ENCODE results near the gene KCNT2.
A peak's percentile ranks its signal among the peaks of the same experiment; 100 is the strongest.
"Not testable (repeated sequence)": the region's sequence is repeated elsewhere in the genome, so short reads cannot be mapped to it uniquely, and the experiment has no call there.

The KCNT2 gene

DNA sequence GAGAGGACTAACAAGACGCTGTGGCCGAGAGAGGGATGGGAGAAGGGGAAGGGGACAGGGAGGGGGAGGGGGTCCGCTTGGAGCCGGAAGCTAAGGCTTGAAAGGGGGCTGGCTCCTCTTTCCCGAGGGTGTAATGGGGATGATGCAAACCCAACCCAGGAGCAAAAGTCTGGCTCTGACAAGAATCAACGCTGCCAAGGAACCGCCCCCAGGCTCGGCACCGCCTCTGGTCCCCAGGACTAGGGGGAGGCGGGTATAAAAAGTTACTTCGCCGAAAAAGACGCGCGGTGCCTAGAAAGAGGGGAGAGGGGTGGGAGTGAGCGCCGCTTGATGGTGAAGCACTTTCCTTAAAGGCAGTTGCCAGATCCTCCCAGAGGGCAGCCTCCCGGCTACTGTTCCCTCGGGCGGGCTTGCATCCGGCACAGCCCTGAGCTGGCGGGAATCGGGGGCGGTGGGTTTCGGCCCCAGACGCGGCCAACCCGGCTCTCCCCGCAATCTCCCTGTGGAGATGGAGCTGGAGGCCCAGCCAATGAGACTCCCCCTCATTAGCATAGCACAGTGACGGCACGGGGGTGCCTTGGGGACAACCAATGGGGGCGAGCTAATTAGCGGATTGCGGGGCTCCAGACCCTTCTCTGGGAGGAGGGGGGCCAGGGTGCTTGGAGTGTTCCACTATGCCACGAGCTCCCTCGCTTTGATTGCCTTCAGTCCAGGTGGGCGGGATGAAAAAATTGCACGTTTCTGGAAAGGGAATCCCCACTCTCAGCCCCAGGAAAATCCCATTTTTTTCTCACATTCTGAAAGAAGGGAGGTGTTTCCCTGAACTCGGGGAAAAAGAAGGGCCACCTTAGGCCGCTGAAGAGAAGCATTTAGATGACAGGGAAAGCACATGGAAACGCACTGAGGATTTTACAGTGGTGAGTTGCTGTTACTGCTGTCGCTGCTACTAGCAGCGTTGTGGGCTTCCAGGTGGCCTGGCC lies at the start of gene KCNT2:
TSS of gene KCNT2 (minus strand) at position 51 of the 980 bp plus-strand sequence. CDS start 131 bp downstream, outside the sequence.
- DNase-seq: no peak

DNA sequence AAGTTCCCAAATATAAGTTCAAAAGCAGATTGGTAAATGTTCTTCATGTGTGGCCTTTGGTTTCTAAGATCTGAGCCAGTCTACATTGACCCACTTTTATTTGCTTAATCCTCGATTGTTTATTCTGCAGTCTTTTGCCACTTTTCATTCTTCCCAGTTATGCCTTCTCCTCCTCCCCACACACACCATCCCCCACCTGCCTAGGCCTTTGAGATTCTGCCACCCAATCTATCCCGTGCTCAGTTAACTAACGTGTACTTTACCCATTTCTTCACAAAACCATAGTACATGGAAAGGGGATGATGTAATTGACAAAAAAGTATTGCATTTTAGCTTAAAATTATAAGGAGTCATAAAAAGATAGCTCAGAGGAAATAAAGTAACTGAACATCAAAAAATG lies 47.3 kb upstream of the KCNT2 start:
- DNase-seq: no peak

DNA sequence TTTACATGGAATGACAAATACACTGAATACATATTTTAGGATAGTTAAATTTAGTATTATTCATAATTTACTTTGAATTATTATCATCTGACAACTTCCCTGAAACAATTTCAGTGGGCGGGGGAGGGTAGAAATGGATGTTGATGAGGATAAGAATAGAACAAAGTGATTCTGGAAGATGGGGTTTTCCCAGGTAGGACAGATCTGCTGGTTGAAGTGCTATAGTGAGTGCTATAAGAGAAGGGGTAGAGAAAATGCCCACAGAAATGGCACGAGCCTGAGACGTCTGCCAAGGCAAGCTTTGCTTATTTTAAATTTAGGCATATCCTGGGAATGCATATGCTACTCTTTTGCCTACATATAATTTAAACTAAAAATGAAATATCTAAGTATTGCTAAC lies 46.8 kb upstream of the KCNT2 start:
- no peak for DNase-seq

GRCh38 chr1:196654271-196654670 lies 46.0 kb upstream of the KCNT2 start:
- no peak for DNase-seq

DNA sequence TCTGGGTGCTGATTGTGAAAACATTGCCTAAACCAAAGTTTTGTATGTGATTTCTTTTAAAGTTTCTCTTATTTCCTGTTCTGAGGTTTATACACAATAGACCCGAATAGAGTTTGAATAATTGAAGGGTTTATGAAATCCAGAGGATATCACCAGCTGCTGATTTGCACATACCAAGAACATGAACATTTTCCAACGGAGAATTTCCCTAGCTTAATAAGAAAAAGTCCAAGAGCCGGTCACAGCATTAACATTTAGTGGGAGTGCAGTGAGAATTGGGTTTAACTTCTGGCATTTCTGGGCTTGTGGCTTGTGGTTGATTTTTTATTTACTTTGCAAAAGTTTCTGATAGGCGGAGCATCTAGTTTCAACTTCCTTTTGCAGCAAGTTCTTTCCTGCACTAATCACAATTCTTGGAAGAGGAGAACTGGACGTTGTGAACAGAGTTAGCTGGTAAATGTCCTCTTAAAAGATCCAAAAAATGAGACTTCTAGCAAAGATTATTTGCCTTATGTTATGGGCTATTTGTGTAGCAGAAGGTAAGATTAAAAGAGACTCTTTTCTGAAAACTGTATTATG lies 43.5 kb upstream of the KCNT2 start, which contains the start of gene CFH:
TSS of gene CFH (plus strand) at position 407 of the 579 bp plus-strand sequence. CDS start at position 482, 75 bp downstream.
- DNase-seq: peak; percentile 38

GRCh38 chr1:196651079-196651478 lies 42.8 kb upstream of the KCNT2 start:
- DNase-seq: no peak

GRCh38 chr1:196650403-196650802 lies 42.2 kb upstream of the KCNT2 start:
- no peak for DNase-seq

- no peak for DNase-seq
Measured at GRCh38 chr1:196649990-196650389, 41.8 kb upstream of the KCNT2 start.

GRCh38 chr1:196640976-196641375 lies 32.7 kb upstream of the KCNT2 start:
- DNase-seq: no peak

- DNase-seq: not testable (repeated sequence)
Measured at GRCh38 chr1:196639291-196639690, 31.1 kb upstream of the KCNT2 start.

- DNase-seq: no peak
Measured at GRCh38 chr1:196638466-196638865, 30.2 kb upstream of the KCNT2 start.

- DNase-seq: no peak
Measured at GRCh38 chr1:196637606-196638005, 29.4 kb upstream of the KCNT2 start.

DNA sequence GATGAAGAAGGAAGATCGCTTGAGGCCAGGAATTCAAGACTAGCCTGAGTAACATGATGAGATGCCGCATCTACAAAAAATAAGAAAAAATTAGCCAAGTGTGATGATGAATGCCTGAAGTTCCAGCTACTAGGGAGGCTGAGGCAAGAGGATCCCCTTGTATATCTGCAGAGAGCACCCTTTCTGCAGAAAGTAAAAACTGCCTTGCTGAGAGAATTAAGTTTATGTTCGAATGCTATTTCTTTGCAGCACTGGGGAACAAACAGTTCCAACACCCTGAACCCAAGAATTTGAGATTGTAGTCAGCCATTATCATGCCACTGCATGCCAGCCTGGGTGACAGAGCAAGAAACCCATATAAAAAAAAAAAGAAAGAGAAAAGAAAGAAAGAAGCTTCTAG lies 20.6 kb upstream of the KCNT2 start:
- DNase-seq: no peak

GRCh38 chr1:196623079-196623478 lies 14.8 kb upstream of the KCNT2 start:
- DNase-seq: no peak

DNA sequence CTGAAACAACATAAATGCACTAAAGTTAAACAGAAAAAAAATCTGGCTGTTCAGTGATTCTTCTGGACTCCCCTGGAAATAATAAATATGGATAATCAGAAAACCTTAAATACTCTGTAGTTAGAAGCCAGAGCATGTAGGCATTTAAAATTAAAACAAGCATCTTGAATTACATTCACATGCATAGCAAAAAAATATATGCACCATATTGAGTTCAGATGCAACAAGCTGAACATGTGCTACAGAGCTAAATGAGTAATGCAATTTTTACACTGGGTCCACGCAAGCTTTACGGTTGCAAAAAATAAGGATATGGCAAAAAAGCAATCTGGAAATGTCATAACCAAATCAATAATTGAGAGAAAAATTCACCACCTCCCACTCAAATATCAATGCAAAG lies 11.5 kb upstream of the KCNT2 start:
- no peak for DNase-seq

GRCh38 chr1:196611873-196612272 lies 3.6 kb upstream of the KCNT2 start:
- no peak for DNase-seq

- no peak for DNase-seq
Measured at GRCh38 chr1:196609370-196609737, 1.1 kb upstream of the KCNT2 start.

DNA sequence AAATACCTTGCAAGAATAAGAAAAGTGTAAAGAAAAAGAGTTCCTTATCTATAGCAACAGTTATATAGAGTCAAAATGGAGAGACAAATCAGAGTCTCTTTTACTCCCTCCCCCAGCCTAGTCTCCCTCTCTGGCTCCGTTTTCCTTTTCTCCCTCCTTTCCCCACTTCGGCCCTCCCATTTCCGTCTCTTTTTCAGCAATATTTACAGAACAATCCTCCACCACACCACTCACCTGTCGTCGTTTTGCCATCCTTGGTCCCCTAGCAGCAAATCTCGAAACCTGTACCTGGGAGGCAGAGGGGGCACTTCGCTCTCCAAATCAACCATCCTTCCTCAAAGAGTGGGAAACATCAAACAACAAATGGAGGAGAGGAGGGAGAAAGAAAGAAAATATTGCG lies 259 bp downstream of the KCNT2 start:
- DNase-seq: no peak

GRCh38 chr1:196603651-196604050 lies 4.6 kb downstream of the KCNT2 start:
- DNase-seq: no peak

GRCh38 chr1:196598942-196599748 lies 9.1 kb downstream of the KCNT2 start:
- no peak for DNase-seq

GRCh38 chr1:196594700-196595099 lies 13.5 kb downstream of the KCNT2 start:
- no peak for DNase-seq

DNA sequence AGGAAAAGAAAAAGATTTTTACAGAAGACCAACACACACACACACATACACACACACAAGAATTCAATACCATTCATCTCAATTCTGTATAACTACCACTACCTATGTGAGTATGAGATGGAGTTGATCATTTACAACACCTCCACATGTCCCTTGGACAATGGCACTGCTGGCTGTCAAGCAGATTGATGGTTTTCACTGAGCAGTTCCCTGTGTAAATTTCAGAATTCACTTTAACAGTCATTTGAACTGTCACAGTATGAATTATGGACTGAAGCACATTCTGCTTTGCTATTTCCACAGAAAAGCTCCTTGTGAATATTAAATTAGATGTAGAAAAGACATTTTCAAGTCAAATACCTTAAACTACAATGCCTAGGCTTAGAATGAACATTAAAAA lies 14.3 kb downstream of the KCNT2 start:
- DNase-seq: no peak

DNA sequence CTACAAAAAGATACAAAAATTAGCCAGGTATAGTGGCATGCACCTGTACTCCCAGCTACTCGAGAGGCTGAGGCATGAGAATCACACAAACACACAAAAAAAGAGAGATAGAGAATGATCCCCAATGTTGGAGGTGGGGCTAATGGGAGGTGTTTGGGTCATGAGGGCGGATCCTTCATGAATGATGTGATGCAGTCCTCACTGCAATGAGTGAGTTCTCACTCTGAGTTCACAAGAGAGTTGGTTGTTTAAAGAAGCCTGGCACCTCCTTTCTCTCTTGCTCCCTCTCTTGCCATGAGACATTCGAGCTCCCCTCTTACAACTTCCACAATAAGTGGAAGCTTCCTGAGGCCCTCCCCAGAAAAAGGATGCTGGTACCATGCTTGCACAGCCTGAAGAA lies 17.3 kb downstream of the KCNT2 start:
- DNase-seq: no peak

Measured in activated CD4-positive, alpha-beta T cell treated with anti-CD3 and anti-CD28 coated beads, Interleukin-2, amount 50 U/mL, for 16 hours (primary cell).